K562 (cell line): Measurements from ENCODE around the gene TDRD10. TPM values are rescaled to one million over a fixed set of nuclear protein-coding genes. Genes with fewer than 3 reads are reported as not detected.

Source experiments
- ATAC-seq: fragments of 200-7000 bp; cut with Tn5 transposase; 3 replicates; pipeline ENCODE4 v1.9.1; 2020; ENCODE audit warnings: moderate library complexity
- BruUV-seq: library from RNA; stranded (reverse); fragments of 400-500 nt; replicated peaks from 2 replicates; lab custom pipeline; 2021; lab: Mats Ljungman, UMichigan
- CTCF ChIA-PET: fragments of 300-600 bp; formaldehyde crosslinking; extraction: SDS; loops from one replicate; lab custom pipeline; 2021; ENCODE audit warnings: low intra/inter-chr PET ratio; lab: Yijun Ruan, JAX
- POLR2A ChIA-PET: fragments of 300-600, 350-650 bp; sonication (Branson Sonifier 250); formaldehyde crosslinking; extraction: SDS; loops from one replicate; lab custom pipeline; 2021; ENCODE audit warnings: antibody characterized with exemption, inconsistent platforms; lab: Yijun Ruan, JAX
- DNase-seq, 4 experiments: peaks; one replicate each; pipeline versions ENCODE4 v3.0.0 to v3.0.0-alpha.2; 2011 to 2018; ENCODE audit warnings: low spot score in 3 of 4, mixed read lengths in 3 of 4; ENCODE audit errors: extremely low read depth in 1 of 4
- FAIRE-seq: peaks from 2 replicates; lab custom pipeline; 2011; peaks lifted over from hg19 to GRCh38; lab: Jason Lieb, UNC
- H2AFZ ChIP-seq: 2 replicates; pipeline ENCODE4 v1.6.0; 2011; ENCODE audit warnings: low read depth, low read length, control low read depth, inconsistent platforms
- H3K27ac ChIP-seq: fragments of 200-600 bp; 3 replicates; pipeline ENCODE4 v1.8.0; 2011; ENCODE audit warnings: low read depth, mild to moderate bottlenecking, control low read depth, inconsistent platforms, low read length, moderate library complexity, mixed read lengths; ENCODE audit errors: extremely low read depth
- H3K27me3 ChIP-seq, 2 experiments: fragments of 300-600 bp in 1 of 2; 2 replicates in 1 of 2; 3 replicates in 1 of 2; pipeline versions ENCODE4 v1.6.0 to v1.8.0; 2011; ENCODE audit warnings: inconsistent platforms in 2 of 2, low read length in 2 of 2, mild to moderate bottlenecking in 1 of 2, mixed read lengths in 1 of 2, moderate library complexity in 1 of 2; ENCODE audit not compliant: control insufficient read depth in 2 of 2, insufficient read depth in 2 of 2
- H3K36me3 ChIP-seq: fragments of 300-600 bp; 3 replicates; pipeline ENCODE4 v1.8.0; 2011; ENCODE audit warnings: mild to moderate bottlenecking, low read length, inconsistent platforms; ENCODE audit not compliant: control insufficient read depth, insufficient read depth
- H3K4me1 ChIP-seq, 2 experiments: fragments of 200-600 bp in 1 of 2; replicated peaks in 1 of 2; 2 replicates in 1 of 2; 3 replicates in 1 of 2; pipeline versions ENCODE4 v1.5.1 to v1.8.0; 2011; ENCODE audit warnings: inconsistent platforms in 2 of 2, low read length in 2 of 2, mild to moderate bottlenecking in 1 of 2, mixed read lengths in 1 of 2, moderate library complexity in 1 of 2; ENCODE audit not compliant: control insufficient read depth in 2 of 2, insufficient read depth in 2 of 2
- H3K4me2 ChIP-seq: 2 replicates; pipeline ENCODE4 v1.6.1; 2011; ENCODE audit warnings: low read length, control low read depth, inconsistent platforms, mixed read lengths; ENCODE audit not compliant: insufficient read depth
- H3K4me3 ChIP-seq: fragments of 200-600 bp; sonication (generic), shearing (Covaris generic); 2 replicates; pipeline ENCODE4 v1.5.1; 2016; ENCODE audit warnings: control low read depth, inconsistent platforms
- H3K79me2 ChIP-seq: fragments of 200-600 bp; 3 replicates; pipeline ENCODE4 v1.8.0; 2011; ENCODE audit warnings: low read length, inconsistent platforms; ENCODE audit not compliant: control insufficient read depth, insufficient read depth
- H3K9ac ChIP-seq, 2 experiments: 2 replicates each; pipeline versions ENCODE4 v1.6.0 to v1.6.1; 2011; ENCODE audit warnings: low read depth in 2 of 2, low read length in 2 of 2, control low read depth in 1 of 2, inconsistent platforms in 1 of 2, mild to moderate bottlenecking in 1 of 2, mixed read lengths in 1 of 2; ENCODE audit not compliant: insufficient read depth in 1 of 2
- H3K9me1 ChIP-seq: one replicate; pipeline ENCODE4 v1.6.0; 2011; ENCODE audit warnings: inconsistent platforms, mild to moderate bottlenecking, low read length, moderate library complexity; ENCODE audit not compliant: control insufficient read depth, insufficient read depth
- H3K9me3 ChIP-seq: replicated peaks from 2 replicates; pipeline ENCODE4 v1.5.1; 2011; ENCODE audit warnings: low read depth, low read length, inconsistent platforms; ENCODE audit not compliant: control insufficient read depth, insufficient read depth
- H4K20me1 ChIP-seq: replicated peaks from 2 replicates; pipeline ENCODE4 v1.6.1; 2011; ENCODE audit warnings: low read length, inconsistent platforms, mixed read lengths; ENCODE audit not compliant: control insufficient read depth, insufficient read depth
- FOXJ2 ChIP-seq: fragments of 200-800 bp; sonication (Bioruptor generic); IDR thresholded peaks from 2 replicates; pipeline ENCODE4 v1.6.1; 2016; ENCODE audit warnings: missing genetic modification characterization, missing compliant biosample characterization
- MEIS2 ChIP-seq: fragments of 450-650 bp; IDR thresholded peaks from 2 replicates; pipeline ENCODE4 v1.6.1; 2014; ENCODE audit warnings: mild to moderate bottlenecking; ENCODE audit not compliant: partially characterized antibody
- NRF1 ChIP-seq, 2 experiments: fragments of 450-650 bp; IDR thresholded peaks in 1 of 2; conservative IDR thresholded peaks in 1 of 2; 2 replicates each; pipeline ENCODE4 v1.6.1; 2014; ENCODE audit warnings: mild to moderate bottlenecking in 2 of 2
- ZNF282 ChIP-seq: sonication (generic); formaldehyde crosslinking; IDR thresholded peaks from 2 replicates; pipeline ENCODE4 v1.8.1; 2023; ENCODE audit warnings: missing genetic modification reagents
- ZNF3 ChIP-seq: fragments of 250-450 bp; sonication (Bioruptor Pico); IDR thresholded peaks from 2 replicates; pipeline ENCODE4 v1.5.0; 2021; ENCODE audit warnings: mild to moderate bottlenecking, moderate library complexity
- ZNF76 ChIP-seq: fragments of 250-450 bp; sonication (Bioruptor Pico); IDR thresholded peaks from 2 replicates; pipeline ENCODE4 v1.4.0; 2020; ENCODE audit warnings: mild to moderate bottlenecking, moderate library complexity, borderline replicate concordance
- WGBS: fragments of 100-300 bp; shearing (Covaris generic); methylation state at CpG from one replicate; pipeline ENCODE4 v1.1.6; 2016; ENCODE audit warnings: low coverage, mixed read lengths; ENCODE audit not compliant: insufficient coverage; ENCODE audit errors: missing lambda C conversion rate; 5-methylcytosine and 5-hydroxymethylcytosine counted together
- in situ Hi-C: fragments of 300-500 bp; cut with MboI; formaldehyde crosslinking; loops from 4 replicates; pipeline ENCODE4 v1.15.0; 2018; ENCODE audit warnings: inconsistent platforms, mixed read lengths
- intact Hi-C: fragments of 100-400 bp; cut with micrococcal nuclease; formaldehyde crosslinking; loops from 2 replicates; pipeline ENCODE4 v1.14.2; 2022
- polyA plus RNA-seq, 8 experiments: library from polyadenylated mRNA; depleted of rRNA in 4 of 8; stranded (reverse) in 5 of 8; unstranded in 3 of 8; fragments of >200 nt; fragmentation: Nextera tagmentation in 2 of 8; fragmentation: Illumina TruSeq in 1 of 8; extraction: Ambion mirVana in 2 of 8; extraction: Trizol in 1 of 8; gene quantifications; 2 replicates each; pipeline versions ENCODE4 v1.2.1 to v1.2.3, GENCODE V29; 2011 to 2014; ENCODE audit warnings: inconsistent platforms in 1 of 8, missing spikeins in 1 of 8
- total RNA-seq, 7 experiments: library from RNA; depleted of rRNA in 6 of 7; stranded (reverse); fragments of >200 nt in 6 of 7; fragmentation: Illumina TruSeq in 2 of 7; extraction: Trizol in 2 of 7; gene quantifications; 2 replicates each; pipeline versions ENCODE4 v1.2.1 to v1.2.3, GENCODE V29; 2011 to 2021; ENCODE audit warnings: low replicate concordance in 1 of 7

TDRD10 gene
- total and polyA plus RNA-seq, 9 of the 15 experiments (the other 6 are each of a cell fraction or from before 2014, with no cell fraction given): not detected

DNA sequence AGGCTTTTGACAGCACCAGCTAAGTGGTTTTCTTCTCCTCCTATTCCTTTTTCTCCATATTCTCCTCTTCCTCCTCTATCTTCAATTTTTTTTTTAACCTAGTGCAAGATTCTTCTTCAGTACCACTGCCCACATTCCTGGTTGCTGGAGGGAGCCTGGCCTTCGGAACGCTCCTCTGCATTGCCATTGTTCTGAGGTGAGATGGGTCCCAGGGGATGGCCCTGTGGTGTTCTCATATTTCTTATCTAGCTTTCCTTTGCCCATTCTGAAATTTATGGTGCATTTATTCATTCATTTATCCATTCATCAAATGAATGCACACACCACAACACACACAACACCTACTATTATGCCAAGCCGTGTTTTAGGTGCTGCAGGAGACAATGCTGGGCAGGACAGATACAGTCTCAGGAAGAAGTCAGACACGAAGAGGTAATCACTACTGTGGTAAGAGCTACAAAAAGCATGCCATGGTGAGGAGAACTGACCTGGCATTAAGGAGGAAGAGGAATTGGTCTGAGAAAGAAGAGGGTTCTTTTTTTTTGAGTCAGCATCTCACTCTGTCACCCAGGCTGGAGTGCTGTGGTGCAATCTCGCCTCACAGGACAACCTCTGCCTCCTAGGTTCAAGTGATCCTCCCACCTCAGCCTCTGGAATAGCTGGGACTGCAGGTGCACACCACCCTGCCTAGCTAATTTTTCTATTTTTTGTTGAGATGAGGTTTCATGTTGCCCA is 47.5 kb upstream of the TDRD10 start:
- CTCF ChIA-PET: no interaction called here
- WGBS: 12% methylated on average over 5 of the region's 5 CpGs
- H2AFZ ChIP-seq: no peak overlapping the region
- H3K79me2 ChIP-seq: no peaks in the 10 kb centered on the region
- in situ Hi-C loops (no loop called here), intact Hi-C loops (no loop called here)
- H3K27me3 ChIP-seq: peaks cover 23 to 52% of the 10 kb centered on the region in 2 experiments
- no peak overlapping the region for H3K27ac ChIP-seq
- no peaks in the 10 kb centered on the region for H3K9me1 ChIP-seq
- no peak overlapping the region for H3K4me2 ChIP-seq
- TF ChIP-seq MEIS2 (no peak), FOXJ2 (tag) (no peak), NRF1 (conservative IDR thresholded peaks at IDR 0.05 in 1 of 2, IDR thresholded peaks at IDR 0.05 in 1 of 2) (no peak)
- TF ChIP-seq, all 486 proteins: peak for 0
- Histone ChIP-seq H4K20me1 (no peaks in the 10 kb centered on the region), H3K4me3 (no peak overlapping the region), H3K9me3 (no peaks in the 10 kb centered on the region), H3K9ac (no peak overlapping the region), H3K4me1 (no peaks in the 10 kb centered on the region), H3K36me3 (no peaks in the 10 kb centered on the region)
- no TSS peak for BruUV-seq
- POLR2A ChIA-PET: interaction anchor here (0.8 to 1.2 kb wide), 4 partner anchors 9 to 90 kb away, joined by 3 read pairs; no protein-coding TSS in a partner anchor
- ATAC-seq (no peak), DNase-seq (no peak), FAIRE-seq (no peak)

DNA sequence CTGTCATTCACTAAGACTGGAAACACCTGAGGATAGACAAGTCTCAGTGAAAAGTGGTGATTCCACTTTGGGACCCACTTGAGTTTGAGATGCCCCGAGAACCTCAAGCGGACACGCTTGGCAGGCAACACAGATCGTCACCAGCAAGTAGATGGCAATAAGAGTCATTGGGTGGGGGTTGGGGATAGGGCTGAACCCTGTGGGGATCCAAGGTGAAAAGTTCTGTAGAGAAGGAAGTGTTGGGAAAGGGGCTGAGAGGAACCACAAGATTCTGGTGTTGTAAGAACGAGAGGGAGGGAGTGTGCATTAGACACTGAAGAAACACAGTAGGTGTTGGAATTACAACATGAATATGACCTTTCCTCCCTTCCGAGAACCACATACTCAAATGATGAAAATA is 45.4 kb upstream of the TDRD10 start:
- H3K4me1 ChIP-seq: peaks cover 0 to 8% of the 10 kb centered on the region in 2 experiments; a peak in 1 of 5 replicates
- BruUV-seq: no TSS peak
- H3K9me3 ChIP-seq: no peaks in the 10 kb centered on the region
- H3K36me3 ChIP-seq: no peaks in the 10 kb centered on the region
- H3K9me1 ChIP-seq: no peaks in the 10 kb centered on the region
- no peaks in the 10 kb centered on the region for H3K79me2 ChIP-seq
- peaks cover 12 to 32% of the 10 kb centered on the region in 2 experiments for H3K27me3 ChIP-seq
- no peak overlapping the region for H3K9ac ChIP-seq
- ChIA-PET POLR2A (interaction anchor here (1.4 kb wide), 1 partner anchor 23 kb away, joined by 3 read pairs; no protein-coding TSS in a partner anchor), CTCF (no interaction called here)
- no peak overlapping the region for H3K4me2 ChIP-seq
- ATAC-seq: no peak
- intact Hi-C loops: no loop called here
- H3K27ac ChIP-seq: no peak overlapping the region
- FAIRE-seq: no peak
- H4K20me1 ChIP-seq: no peaks in the 10 kb centered on the region
- in situ Hi-C loops: no loop called here
- 27% methylated on average over 6 of the region's 6 CpGs for WGBS
- DNase-seq: no peak
- TF ChIP-seq ZNF3 (CRISPR knock-in tag): no peak
- no peak for TF ChIP-seq ZNF76 (CRISPR knock-in tag)
- no peak for TF ChIP-seq ZNF282 (CRISPR knock-in tag)
- TF ChIP-seq, all 486 proteins: peak for 0
- Histone ChIP-seq H2AFZ (no peak overlapping the region), H3K4me3 (no peak overlapping the region)
